ENCODE data around the gene SERINC5.

SERINC5 gene

DNA sequence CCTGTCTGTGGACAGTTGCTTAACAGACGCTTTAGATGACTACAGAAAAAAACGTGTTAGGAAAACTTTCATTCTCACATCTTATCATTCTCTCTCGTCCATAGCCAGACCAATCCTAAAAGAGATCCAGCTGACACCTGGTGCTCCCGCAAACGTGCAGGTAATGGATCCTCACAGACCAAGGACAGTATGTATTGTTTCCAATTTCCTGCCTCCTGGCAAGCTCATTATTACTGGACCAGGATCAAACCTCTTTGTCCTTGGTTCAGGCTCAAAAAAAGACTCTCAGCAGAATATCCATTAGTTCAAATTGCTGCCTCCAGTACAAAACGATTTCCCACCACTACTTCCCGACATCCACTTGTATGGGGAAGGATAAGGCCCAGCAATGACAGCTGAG, 62.4 kb downstream of the SERINC5 start:
- POLR2A ChIA-PET: interaction anchor here (1.1 kb wide), 1 partner anchor 63 kb away, joined by 5 read pairs; the partner anchor contains the start of gene SERINC5
- no peak overlapping the region for H3K4me3 ChIP-seq (ENCODE audit: low read depth, low read length)
- no peak for DNase-seq (ENCODE audit: low read depth, low spot score)
- TF ChIP-seq, protein P1, sequence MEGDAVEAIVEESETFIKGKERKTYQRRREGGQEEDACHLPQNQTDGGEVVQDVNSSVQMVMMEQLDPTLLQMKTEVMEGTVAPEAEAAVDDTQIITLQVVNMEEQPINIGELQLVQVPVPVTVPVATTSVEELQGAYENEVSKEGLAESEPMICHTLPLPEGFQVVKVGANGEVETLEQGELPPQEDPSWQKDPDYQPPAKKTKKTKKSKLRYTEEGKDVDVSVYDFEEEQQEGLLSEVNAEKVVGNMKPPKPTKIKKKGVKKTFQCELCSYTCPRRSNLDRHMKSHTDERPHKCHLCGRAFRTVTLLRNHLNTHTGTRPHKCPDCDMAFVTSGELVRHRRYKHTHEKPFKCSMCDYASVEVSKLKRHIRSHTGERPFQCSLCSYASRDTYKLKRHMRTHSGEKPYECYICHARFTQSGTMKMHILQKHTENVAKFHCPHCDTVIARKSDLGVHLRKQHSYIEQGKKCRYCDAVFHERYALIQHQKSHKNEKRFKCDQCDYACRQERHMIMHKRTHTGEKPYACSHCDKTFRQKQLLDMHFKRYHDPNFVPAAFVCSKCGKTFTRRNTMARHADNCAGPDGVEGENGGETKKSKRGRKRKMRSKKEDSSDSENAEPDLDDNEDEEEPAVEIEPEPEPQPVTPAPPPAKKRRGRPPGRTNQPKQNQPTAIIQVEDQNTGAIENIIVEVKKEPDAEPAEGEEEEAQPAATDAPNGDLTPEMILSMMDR (IDR thresholded peaks at IDR 0.05; ENCODE audit: insufficient read depth, low read length, missing control alignments): no peak
- CTCF ChIA-PET: interaction anchor here (0.9 to 1.7 kb wide), 4 partner anchors 11 to 110 kb away, joined by 3 to 5 read pairs (median 3); no protein-coding TSS in a partner anchor

DNA sequence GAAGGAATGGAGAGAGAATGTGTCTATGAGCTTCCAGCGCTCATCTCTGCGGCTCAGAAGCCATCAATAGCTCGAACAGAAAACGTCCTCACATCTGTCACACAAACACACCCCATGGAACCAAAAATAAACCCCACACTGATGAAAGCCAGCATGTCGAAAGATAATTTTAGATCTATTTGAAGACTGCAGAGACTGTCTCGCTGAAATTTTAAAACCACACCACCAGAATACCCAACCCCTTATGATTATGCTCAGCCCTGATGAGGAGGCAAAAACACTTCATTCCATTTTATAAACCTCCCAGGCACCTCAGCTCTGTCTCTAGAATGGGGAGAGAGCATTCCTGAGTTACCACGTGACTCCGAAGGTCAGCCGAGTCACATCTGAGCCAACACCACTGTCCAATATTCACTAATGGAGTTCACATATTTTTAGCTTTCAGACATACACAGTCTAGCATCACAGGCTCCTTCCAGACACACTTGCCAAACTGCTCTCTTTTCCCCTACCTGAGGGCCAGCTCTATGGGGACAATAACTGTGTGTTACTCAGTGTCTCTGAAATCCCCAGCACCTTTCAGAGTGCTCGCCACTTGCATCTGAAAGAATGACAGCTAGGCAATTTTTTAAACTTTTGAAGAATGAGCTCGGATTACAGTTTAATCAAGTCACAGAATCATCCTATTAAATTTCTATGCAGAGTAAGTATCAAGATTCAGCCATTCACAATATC, 63.2 kb downstream of the SERINC5 start:
- ChIA-PET POLR2A (interaction anchor here (1.1 kb wide), 1 partner anchor 64 kb away, joined by 5 read pairs; the partner anchor contains the start of gene SERINC5), CTCF (interaction anchor here (0.9 to 1.7 kb wide), 4 partner anchors 12 to 109 kb away, joined by 3 to 5 read pairs (median 3); no protein-coding TSS in a partner anchor)
- peak; percentile 28 for DNase-seq (ENCODE audit: low read depth, low spot score)
- TF ChIP-seq, protein P1 (IDR thresholded peaks at IDR 0.05; ENCODE audit: insufficient read depth, low read length, missing control alignments): no peak
- H3K4me3 ChIP-seq (ENCODE audit: low read depth, low read length): no peak overlapping the region

DNA sequence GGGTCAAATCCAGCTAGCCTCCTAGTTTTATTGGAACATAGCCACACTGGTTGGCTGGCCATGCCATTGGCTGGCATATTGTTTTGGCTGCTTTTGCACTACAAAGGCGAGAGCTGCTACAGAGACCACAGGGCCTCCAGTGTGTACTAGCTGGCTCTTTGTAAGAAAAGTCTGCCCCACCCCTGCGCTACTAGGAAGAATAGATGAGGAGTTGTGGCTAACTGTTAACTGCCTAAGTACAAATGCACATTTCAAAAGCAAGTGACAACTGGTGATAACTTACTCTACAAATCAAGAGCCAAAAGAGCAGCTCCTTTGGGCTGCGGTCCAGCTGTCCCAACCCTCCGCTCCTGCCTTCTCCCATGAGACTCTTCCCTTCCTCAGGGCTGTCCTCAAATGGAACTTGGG, 63.9 kb downstream of the SERINC5 start:
- DNase-seq (ENCODE audit: low read depth, low spot score): no peak
- POLR2A ChIA-PET: interaction anchor here (0.5 to 1.1 kb wide), 2 partner anchors 64 kb away, joined by 5 read pairs; partner anchors contain the start of gene SERINC5
- no peak overlapping the region for H3K4me3 ChIP-seq (ENCODE audit: low read depth, low read length)
- TF ChIP-seq, protein P1 (IDR thresholded peaks at IDR 0.05; ENCODE audit: insufficient read depth, low read length, missing control alignments): no peak
- CTCF ChIA-PET: interaction anchor here (1.7 kb wide), 1 partner anchor 33 kb away, joined by 3 read pairs; no protein-coding TSS in a partner anchor

DNA sequence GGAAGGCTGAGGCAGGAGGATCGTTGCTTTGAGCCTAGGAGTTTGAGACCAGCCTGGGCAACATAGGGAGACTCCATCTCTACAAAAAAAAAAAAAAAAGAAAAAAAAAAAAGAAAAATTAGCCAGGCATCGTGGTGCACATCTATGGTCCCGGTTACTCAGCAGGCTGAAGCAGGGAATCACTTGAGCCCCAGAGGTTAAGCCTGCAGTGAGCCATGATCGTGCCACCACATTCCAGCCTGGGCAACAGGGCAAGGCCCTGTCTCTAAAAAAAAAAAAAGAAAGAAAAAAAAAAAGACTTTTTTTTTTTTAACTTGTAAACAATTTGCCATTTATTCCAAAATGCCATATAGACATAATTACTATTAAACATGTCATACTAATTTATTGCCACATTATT, 64.5 kb downstream of the SERINC5 start:
- H3K4me3 ChIP-seq (ENCODE audit: low read depth, low read length): no peak overlapping the region
- DNase-seq (ENCODE audit: low read depth, low spot score): no peak
- POLR2A ChIA-PET: interaction anchor here (0.5 kb wide), 1 partner anchor 65 kb away, joined by 5 read pairs; no protein-coding TSS in a partner anchor
- TF ChIP-seq, protein P1 (IDR thresholded peaks at IDR 0.05; ENCODE audit: insufficient read depth, low read length, missing control alignments): no peak
- CTCF ChIA-PET: no interaction called here

DNA sequence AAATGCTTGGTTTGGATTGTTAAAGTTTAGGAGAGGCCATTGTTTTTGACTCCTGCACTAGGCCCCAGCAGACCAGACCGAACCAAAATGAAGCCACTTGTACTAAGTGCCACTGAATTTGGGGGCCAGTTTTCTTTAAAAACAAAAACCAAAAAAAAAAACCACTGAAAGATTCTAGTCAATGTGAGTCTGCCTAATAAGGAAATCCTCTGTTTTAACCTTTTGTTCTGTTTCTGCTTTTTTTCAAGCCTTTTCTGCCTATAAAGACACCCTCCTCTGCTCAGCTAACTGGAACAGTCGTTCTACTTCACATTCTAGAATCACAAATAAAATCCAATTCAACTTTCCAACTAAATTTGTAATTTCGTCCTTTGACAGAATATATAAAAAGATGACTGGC, 64.9 kb downstream of the SERINC5 start:
- DNase-seq (ENCODE audit: low read depth, low spot score): no peak
- H3K4me3 ChIP-seq (ENCODE audit: low read depth, low read length): no peak overlapping the region
- TF ChIP-seq, protein P1 (IDR thresholded peaks at IDR 0.05; ENCODE audit: insufficient read depth, low read length, missing control alignments): no peak
- ChIA-PET CTCF (no interaction called here), POLR2A (no interaction called here)

DNA sequence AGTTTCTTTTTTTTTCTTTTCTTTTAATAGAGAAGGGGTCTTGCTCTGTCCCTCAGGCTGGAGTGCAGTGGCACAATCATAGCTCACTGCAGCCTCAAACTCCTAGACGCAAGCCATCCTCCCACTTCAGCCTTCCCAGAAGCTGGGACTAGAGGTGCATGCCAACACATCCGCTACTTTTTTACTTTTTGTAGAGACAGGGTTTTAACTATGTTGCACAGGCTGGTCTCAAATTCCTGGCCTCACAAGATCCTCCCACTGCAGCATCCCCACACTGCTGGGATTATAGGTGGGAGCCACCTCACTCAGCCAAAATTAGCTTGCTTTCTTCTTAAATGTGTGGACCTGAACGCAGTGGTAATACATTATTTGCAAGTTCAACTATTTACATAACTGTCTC, 66.1 kb downstream of the SERINC5 start:
- no peak overlapping the region for H3K4me3 ChIP-seq (ENCODE audit: low read depth, low read length)
- POLR2A ChIA-PET: no interaction called here
- CTCF ChIA-PET: no interaction called here

More for the DNA sequence above, 66.1 kb downstream of the SERINC5 start:
- TF ChIP-seq, protein P1 (IDR thresholded peaks at IDR 0.05; ENCODE audit: insufficient read depth, low read length, missing control alignments): no peak
- no peak for DNase-seq (ENCODE audit: low read depth, low spot score)
